HEK293T (cell line): ENCODE results near the gene NCF2.

Experiments used
- BHLHE40 ChIP-seq: fragments of 450-650 bp; IDR thresholded peaks from 2 replicates; pipeline ENCODE4 v1.6.1; 2016; ENCODE audit warnings: mild to moderate bottlenecking, moderate library complexity, borderline replicate concordance
- ELF4 ChIP-seq: fragments of 450-650 bp; IDR thresholded peaks from 2 replicates; pipeline ENCODE4 v1.6.1; 2017; ENCODE audit warnings: antibody characterized with exemption
- FOXK2 ChIP-seq: fragments of 450-650 bp; IDR thresholded peaks from 2 replicates; pipeline ENCODE4 v1.6.1; 2016; ENCODE audit warnings: mild to moderate bottlenecking
- FOXM1 ChIP-seq: fragments of 450-650 bp; IDR thresholded peaks from 2 replicates; pipeline ENCODE4 v1.6.1; 2017; ENCODE audit warnings: mild to moderate bottlenecking, borderline replicate concordance
- PKNOX1 ChIP-seq: fragments of 450-650 bp; IDR thresholded peaks from 2 replicates; pipeline ENCODE4 v1.6.1; 2016
- SP1 ChIP-seq: fragments of 450-650 bp; IDR thresholded peaks from 2 replicates; pipeline ENCODE4 v1.6.1; 2017

- no peak for TF ChIP-seq FOXM1
- TF ChIP-seq BHLHE40: no peak
- TF ChIP-seq PKNOX1: no peak
- TF ChIP-seq FOXK2: no peak
- TF ChIP-seq SP1: no peak
- TF ChIP-seq ELF4: no peak
Measured at GRCh38 chr1:183602510-183602909, 12.3 kb upstream of the NCF2 start.
